Erythroblast (primary cell): Measurements from ENCODE around the gene HDAC2.
"Not testable (repeated sequence)": the region's sequence is repeated elsewhere in the genome, so short reads cannot be mapped to it uniquely, and the experiment has no call there.

ENCODE experiments used
- DNase-seq, 2 experiments: peaks; one replicate each; lab custom pipeline; 2025; lab: John Stamatoyannopoulos, UW
- GATA1 ChIP-seq: IDR thresholded peaks from 2 replicates; pipeline ENCODE4 v1.6.1; 2011; ENCODE audit warnings: low read depth, mild to moderate bottlenecking, control low read depth, low read length, moderate library complexity
- POLR2A ChIP-seq: IDR thresholded peaks from 2 replicates; pipeline ENCODE4 v1.6.1; 2011; ENCODE audit warnings: mild to moderate bottlenecking, low read length

Gene HDAC2

DNA sequence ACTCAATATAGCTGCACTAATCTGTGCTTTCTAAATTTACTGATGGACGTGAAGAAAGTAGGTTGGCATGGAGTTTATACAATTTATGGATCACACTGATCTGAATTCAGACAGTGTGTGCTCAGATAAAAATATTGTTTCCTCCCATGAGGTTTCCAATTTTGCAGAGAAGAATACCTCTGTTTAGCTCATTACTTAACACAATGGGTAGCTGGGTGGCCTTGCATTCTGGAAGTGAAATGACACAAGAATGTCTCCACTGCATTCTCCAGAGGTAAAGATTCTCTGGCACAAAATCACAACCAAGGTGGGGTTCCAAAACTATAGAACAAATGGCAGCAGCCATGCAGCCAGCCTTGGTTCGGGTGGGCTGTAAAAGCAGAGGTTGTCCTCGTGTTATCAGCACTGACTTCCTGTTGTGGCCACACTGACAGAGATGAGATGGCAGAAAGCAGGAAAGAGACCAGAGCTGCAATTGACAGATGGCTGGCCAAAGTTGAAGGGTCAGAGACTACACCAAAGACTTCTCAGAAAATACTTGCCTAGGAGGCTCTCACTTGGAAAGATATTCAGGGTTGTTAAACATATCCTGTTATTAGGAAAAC lies 50.2 kb downstream of the HDAC2 start:
- DNase-seq = peak; percentile 11 to 56
- TF ChIP-seq POLR2A (no peak), GATA1 (no peak)

DNA sequence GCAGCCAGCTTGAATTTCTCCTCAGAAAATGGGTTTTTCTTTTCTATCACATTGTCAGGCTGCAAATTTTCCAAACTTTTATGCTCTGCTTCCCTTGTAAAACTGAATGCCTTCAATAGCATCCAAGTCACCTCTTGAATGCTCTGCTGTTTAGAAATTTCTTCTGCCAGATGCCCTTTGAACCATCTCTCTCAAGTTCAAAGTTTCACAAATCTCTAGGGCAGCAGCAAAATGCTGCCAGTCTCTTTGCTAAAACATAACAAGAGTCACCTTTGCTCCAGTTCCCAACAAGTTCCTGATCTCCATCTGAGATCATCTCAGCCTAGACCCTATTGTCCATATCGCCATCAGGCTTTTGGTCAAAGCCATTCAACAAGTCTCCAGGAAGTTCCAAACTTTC lies 60.7 kb downstream of the HDAC2 start:
- not testable (repeated sequence) for DNase-seq

DNA sequence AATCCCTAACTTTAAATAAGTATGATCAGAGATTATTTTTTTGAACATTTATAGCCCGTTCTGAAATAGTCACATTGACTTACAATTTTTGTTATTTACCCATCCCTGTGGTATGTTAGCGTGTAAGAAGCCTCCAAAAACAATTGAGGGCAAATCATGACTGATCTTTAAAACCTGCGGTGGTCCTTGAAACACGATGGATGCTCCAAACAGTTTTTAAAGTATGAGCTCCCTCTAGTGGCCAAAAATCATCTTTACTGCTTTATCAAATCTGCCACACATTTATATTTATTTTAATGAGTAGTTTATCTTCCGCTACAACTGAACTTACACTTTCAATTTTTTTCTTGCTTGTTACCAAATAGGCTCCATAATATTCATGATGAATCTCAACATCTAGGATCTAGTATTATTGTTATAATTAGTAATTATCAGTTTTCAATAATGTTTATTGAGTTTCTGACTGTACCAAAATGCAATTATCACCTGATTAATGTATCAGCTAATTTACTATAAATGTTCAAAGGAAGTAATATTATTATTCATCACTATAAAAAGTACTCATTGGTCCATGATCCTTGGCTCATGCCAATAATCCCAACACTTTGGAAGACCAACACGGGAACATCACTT lies 61.6 kb downstream of the HDAC2 start:
- TF ChIP-seq POLR2A (no peak), GATA1 (no peak)
- DNase-seq = peak; percentile 51 to 72

DNA sequence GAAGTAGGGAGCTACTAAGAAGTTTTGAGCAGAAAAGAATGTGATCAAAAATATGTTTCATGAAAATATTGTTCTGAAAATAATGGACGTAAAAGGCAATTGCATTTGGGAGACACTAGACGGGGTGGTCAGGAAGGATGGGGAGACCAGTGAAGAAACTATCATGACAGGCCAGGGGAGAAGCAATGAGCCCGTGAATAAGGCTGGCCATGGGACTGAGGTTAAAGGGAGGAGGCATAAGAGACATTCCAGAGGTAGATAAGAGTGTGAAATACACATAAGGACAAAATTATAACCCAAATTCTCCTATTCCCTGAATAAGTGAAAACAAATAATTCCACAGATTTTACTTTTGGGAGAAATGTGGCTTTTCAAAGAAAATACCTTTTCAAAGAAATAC lies 62.1 kb downstream of the HDAC2 start:
- no peak for DNase-seq
- TF ChIP-seq POLR2A (no peak), GATA1 (no peak)

DNA sequence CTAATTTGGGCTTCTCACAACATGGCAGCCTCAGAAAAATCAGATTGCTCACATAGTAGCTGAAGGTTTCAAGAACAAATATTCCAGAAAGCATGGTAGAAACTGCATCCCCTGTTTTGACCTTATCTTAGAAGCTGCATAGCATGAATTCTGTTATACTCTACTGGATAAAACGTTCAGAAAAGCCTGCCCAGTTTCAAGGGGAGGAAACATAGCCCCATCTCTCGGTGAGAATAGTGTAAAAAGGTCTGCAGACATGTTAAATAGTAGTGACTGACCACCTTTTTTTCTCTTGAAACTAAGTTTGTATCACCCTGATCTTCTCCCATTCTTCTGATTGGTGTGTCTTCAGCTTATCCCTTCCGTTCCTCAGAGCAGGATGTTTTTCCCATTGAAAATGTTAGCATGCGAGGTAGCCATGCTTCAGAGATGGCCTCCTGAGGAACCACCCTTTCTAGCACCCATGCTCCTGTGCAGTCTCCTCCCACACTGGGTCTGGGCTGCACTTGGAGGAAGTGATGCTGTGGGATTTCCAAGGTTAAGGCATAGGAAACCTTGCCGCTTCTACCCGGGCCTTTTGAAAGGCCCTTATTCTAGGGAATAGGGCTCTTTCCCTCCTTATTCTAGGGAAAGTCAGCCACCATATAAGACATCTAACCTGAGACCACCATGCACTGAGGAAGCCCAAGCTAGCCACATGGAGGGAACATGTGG lies 63.7 kb downstream of the HDAC2 start:
- no peak for DNase-seq
- TF ChIP-seq POLR2A (no peak), GATA1 (no peak)

DNA sequence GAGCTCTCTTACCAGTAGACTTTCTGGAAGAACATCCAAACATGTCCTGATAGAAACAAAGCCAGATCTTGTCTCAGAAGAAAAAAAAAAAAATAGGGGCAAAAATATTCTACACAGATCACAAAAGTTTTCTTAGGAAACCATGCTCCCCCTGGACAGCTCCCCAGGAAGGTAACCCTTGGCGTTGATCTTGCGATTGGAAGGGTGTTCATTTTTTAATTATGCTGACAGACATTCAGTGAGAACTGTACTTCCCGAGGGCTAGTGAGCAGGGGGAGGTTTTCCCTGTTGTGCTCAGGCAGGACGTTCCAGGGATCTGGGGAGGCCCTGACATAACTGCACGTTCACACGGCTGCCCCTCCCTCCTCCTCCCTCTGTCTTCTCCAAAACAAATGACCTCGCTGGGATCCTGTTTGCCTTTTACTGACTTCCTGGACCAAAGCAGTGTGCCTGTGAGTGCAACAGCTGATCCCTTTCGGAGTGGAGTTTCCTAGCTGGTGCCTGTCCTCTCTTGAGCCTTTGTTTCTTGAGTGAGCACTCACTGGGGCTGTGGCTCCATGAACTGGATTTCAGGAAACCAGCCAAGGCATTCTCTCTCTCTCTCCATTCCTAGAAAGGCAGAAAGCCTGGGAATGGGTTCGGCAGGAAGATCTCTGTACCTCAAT lies 67.2 kb downstream of the HDAC2 start:
- TF ChIP-seq POLR2A (no peak), GATA1 (no peak)
- DNase-seq = no peak

DNA sequence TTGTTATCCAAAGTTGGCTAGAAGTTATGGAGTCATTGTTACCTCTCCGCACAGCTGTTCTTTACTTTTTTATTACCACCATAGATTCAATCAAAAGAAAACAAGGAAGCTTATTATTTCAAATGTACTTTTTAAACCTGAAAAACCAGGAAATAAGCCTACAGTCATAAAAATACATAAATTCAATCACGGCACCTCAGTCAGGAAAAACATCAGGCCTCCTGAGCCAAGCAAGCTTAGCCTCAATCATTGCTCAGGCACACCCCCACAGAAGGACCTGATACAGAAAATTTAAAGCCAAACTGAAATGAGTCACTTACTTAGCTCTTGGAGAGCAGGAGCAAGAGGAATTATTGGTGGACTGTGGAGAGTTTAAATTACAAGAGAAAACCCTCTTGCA lies 69.5 kb downstream of the HDAC2 start:
- DNase-seq = no peak

DNA sequence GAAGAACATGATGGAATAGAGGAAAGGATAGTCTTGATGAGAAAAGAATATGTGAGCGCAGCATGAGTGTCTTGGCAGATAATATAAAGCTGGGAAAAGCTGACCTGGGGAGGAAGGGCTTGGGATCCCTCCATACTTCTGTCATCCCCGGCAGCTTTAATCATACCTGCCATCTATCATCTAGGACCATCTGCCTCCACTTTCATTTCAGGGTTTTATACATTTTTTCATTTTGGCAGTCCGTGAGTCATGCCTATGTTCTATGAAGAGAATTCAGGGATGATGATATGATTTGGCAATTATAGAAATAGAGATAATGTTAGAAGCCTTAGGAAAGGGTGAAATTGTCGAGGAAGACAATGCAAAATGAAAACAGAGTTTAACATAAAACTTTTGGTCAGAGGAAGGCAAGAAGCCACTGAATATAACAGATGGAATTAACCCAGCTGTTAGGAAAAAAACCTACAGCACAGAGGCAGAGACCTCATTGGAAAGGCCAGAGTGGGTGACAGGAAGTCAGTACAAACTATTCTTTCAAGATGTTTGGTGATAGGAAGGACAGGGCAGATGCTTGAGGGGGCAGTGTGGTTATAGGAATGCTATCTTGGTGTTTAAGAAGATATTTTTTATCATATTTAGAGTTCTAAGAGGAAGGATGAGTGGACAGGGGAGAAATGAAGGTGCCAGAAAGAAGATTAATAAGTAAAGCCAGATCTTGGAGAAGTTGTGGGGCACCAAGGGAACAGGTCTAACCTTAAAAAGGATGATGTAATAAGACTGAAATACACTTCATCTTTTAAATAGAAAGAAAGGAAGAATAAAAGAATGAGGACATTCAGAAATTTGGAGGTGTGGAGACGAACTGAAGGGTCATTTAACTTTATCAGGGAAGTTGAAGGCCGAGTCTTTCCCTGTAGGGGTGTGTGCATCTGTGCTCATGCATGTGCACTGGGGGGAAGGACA lies 76.0 kb downstream of the HDAC2 start:
- no peak for DNase-seq
- TF ChIP-seq POLR2A = no peak
- no peak for TF ChIP-seq GATA1

More for the DNA sequence above, 69.5 kb downstream of the HDAC2 start:
- no peak for TF ChIP-seq GATA1
- no peak for TF ChIP-seq POLR2A

DNA sequence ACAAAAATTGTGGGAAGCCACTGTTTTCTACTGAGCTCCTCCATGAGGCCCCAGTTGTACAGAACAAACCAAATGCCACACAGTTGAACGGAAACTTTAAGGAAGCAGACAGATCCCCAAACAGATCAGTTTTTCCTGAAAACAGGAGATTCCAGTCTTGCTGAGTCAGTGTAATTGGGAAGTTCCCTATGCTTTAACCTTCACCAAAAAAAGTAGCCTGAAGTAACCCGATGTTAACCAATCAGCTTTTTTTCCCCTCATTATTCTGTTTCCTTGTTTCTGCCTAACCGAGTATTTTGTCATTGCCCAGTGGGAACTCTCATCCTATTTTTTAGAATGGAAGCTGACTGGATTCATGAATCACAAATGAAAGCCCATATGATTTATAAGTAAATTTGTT lies 77.1 kb downstream of the HDAC2 start:
- DNase-seq = no peak
- TF ChIP-seq POLR2A (no peak), GATA1 (no peak)

DNA sequence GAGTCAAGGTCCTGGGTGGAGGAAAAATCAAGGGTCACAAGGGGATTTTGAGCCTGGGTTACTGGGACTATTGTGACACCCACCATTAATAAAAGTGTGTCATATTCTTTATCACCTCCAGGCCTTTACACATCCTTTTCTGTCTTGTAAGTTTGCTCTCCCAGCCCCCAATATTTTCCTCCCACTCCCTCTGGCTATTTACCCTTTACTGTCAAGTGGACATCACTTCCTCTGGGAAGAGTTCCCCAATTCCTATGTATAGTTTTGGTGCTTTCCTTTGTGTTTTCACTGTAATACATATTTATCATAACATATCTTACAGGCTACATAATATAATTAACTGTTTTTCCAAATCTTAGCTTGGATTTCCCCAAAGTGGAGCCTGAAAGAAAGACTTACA lies 77.5 kb downstream of the HDAC2 start:
- DNase-seq = no peak
- TF ChIP-seq GATA1 (no peak), POLR2A (no peak)

DNA sequence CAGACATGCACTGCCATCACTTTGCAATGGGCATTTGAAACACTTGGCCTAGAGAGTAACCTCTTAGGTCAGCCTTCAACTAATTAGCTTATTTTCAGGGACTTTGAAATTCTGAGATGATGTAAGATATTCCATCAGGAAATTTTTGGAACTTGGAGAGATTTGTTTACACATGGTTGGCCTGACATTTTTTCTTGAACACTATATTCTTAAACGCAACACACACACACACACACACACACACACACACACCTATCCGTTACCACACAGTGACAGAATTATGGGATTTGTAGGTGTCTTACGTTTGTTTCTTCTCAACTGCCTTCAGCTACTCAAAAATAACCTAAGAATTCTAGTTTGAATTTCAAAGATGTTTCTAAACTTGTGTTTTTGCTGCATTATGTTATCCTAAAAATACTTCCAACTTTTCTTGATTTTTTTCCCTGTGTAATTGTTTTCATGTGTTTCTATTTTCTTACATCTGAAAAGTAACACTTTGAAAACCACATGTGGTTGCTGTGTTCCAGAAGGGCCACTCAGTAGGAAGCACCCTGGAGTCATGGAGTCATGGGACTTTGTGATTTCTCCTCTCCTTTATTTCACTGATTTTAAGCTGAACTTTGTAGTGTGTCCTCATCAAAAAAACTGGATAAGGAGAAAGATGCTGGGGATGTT lies 81.9 kb downstream of the HDAC2 start:
- no peak for TF ChIP-seq POLR2A
- TF ChIP-seq GATA1 = no peak
- no peak for DNase-seq

DNA sequence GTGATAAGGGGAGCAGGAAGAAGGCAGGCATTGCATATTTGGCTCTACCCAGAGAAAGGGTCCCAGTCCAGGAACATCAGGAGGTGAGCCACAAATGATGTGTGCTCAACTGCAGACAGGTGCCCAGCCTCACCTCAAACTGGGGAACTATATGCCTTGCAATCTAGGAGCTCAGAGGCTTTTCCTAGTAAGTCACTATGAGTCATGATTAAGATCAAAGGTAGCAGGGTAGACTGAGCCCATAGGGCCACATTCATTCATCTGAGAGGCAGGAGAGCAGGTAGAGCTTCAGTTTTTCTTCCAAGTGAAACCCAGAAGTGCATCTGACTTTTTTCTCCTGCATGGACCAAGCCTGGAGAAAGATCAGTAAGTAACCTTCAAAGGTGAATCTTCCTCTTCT lies 82.5 kb downstream of the HDAC2 start:
- TF ChIP-seq POLR2A (no peak), GATA1 (no peak)
- no peak for DNase-seq
